OCI-LY7 (cell line): ENCODE measurements around the gene G6PC3. TPM values are rescaled to one million over a fixed set of nuclear protein-coding genes. Genes with fewer than 3 reads are reported as not detected.

Experiments
- BruUV-seq: library from RNA; stranded (reverse); fragments of 400-500 nt; replicated peaks from 2 replicates; lab custom pipeline; 2021; lab: Mats Ljungman, UMichigan
- CTCF ChIA-PET: fragments of 300-600 bp; sonication (Branson Sonifier 250); formaldehyde crosslinking; loops from one replicate; lab custom pipeline; 2022; ENCODE audit warnings: antibody characterized with exemption; ENCODE audit not compliant: unreplicated experiment; lab: Charles Lee
- POLR2A ChIA-PET: fragments of 300-600 bp; sonication (Branson Sonifier 250); formaldehyde crosslinking; loops from one replicate; lab custom pipeline; 2022; ENCODE audit warnings: antibody characterized with exemption; lab: Charles Lee
- DNase-seq: peaks from one replicate; pipeline ENCODE4 v3.0.0-alpha.2; 2015; ENCODE audit warnings: low spot score
- H2AFZ ChIP-seq: fragments of 200-600 bp; sonication (generic), shearing (Covaris generic); 2 replicates; pipeline ENCODE4 v1.6.1; 2014; ENCODE audit warnings: mild to moderate bottlenecking, antibody characterized with exemption, low read length, moderate library complexity
- H3K27ac ChIP-seq: fragments of 200-600 bp; sonication (generic); 2 replicates; pipeline ENCODE4 v1.5.1; 2014; ENCODE audit warnings: mixed run types, low read depth, mild to moderate bottlenecking, moderate library complexity, low read length, inconsistent platforms; ENCODE audit not compliant: poor library complexity, severe bottlenecking
- H3K36me3 ChIP-seq: fragments of 200-600 bp; sonication (generic); 2 replicates; pipeline ENCODE4 v1.6.1; 2014; ENCODE audit warnings: mild to moderate bottlenecking, antibody characterized with exemption, low read length, moderate library complexity, mixed read lengths; ENCODE audit not compliant: insufficient read depth
- H3K4me1 ChIP-seq: fragments of 200-600 bp; sonication (generic); 2 replicates; pipeline ENCODE4 v1.5.1; 2014; ENCODE audit warnings: mild to moderate bottlenecking, low read length; ENCODE audit not compliant: insufficient read depth, poor library complexity, severe bottlenecking
- H3K4me2 ChIP-seq: fragments of 200-600 bp; sonication (generic); 2 replicates; pipeline ENCODE4 v1.6.1; 2014; ENCODE audit warnings: mild to moderate bottlenecking, low read length
- H3K4me3 ChIP-seq: fragments of 200-600 bp; sonication (generic); 2 replicates; pipeline ENCODE4 v1.5.1; 2014; ENCODE audit warnings: mild to moderate bottlenecking, low read depth, low read length; ENCODE audit not compliant: poor library complexity, severe bottlenecking
- H3K79me2 ChIP-seq: fragments of 200-600 bp; sonication (generic); 2 replicates; pipeline ENCODE4 v1.6.1; 2016; ENCODE audit warnings: low read depth, mild to moderate bottlenecking, low read length, moderate library complexity, mixed read lengths; ENCODE audit not compliant: insufficient read depth
- H3K9me2 ChIP-seq: fragments of 200-600 bp; sonication (generic); 2 replicates; pipeline ENCODE4 v1.6.1; 2016; ENCODE audit warnings: mild to moderate bottlenecking, low read length, mixed read lengths; ENCODE audit not compliant: insufficient read depth
- H3K9me3 ChIP-seq: fragments of 200-600 bp; sonication (generic); 2 replicates; pipeline ENCODE4 v1.6.1; 2014; ENCODE audit warnings: mild to moderate bottlenecking, mixed run types, low read length, mixed read lengths
- H4K20me1 ChIP-seq: fragments of 200-600 bp; sonication (generic); 2 replicates; pipeline ENCODE4 v1.6.1; 2014; ENCODE audit warnings: mild to moderate bottlenecking, antibody characterized with exemption, low read length, moderate library complexity, mixed read lengths; ENCODE audit not compliant: insufficient read depth
- EZH2phosphoT487 ChIP-seq: fragments of 200-600 bp; sonication (generic); IDR thresholded peaks from 2 replicates; pipeline ENCODE4 v1.6.1; 2018; ENCODE audit warnings: low read depth, borderline replicate concordance, mild to moderate bottlenecking, mixed run types, antibody characterized with exemption, low read length, moderate library complexity, mixed read lengths
- intact Hi-C: fragments of 100-400 bp; cut with micrococcal nuclease; formaldehyde crosslinking; loops from one replicate; pipeline ENCODE4 v1.10.0; 2022; ENCODE audit not compliant: unreplicated experiment
- total RNA-seq, 2 experiments: library from RNA; depleted of rRNA in 1 of 2; stranded (reverse); fragments of >200 nt in 1 of 2; shearing (Covaris generic) in 1 of 2; gene quantifications; 2 replicates each; pipeline ENCODE4 v1.2.3, GENCODE V29; 2014 to 2022
- TF ChIP-seq, protein P1 (sequence below): fragments of 200-600 bp; sonication (generic); conservative IDR thresholded peaks from 2 replicates; pipeline ENCODE4 v1.5.1; 2014; ENCODE audit warnings: mild to moderate bottlenecking, antibody characterized with exemption, low read length, moderate library complexity, mixed read lengths

The G6PC3 gene
- total RNA-seq, 2 experiments from 2014 or later, result 20.6 to 46.1 TPM

DNA sequence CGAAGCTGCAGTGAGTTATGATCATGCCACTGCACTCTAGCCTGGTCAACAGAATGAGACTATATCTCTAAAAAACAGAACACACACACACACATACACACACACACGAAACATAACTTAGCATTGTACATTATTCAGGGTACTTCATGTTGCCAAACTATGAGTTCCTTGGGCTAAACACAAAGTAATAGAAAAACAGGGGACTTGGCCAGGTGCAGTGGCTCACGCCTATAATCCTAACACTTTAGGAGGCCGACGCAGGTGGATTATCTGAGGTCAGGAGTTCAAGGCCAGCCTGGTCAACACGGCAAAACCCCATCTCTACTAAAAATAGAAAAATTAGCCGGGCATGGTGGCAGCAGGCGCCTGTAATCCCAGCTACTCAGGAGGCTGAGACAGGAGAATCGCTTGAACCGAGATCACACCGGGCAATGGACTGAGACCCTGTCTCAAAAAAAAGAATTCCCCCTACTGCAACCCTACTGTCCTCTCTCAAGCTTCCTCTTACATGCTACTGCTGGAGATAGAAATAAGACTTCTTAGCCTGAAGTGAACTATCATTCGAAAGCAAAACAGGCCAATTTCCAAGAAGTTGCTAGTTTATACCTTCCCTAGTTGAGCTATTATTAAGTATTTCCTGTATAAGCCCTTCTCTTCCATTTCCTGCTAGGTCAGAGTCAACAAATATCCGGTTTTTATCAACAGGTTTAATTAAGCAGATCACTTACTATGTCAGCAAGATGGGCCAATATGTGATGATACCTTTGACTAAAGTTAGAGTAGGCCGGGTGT, 11.2 kb upstream of the G6PC3 start:
- H3K36me3 ChIP-seq, result peaks cover 93% of the 10 kb centered on the region

DNA sequence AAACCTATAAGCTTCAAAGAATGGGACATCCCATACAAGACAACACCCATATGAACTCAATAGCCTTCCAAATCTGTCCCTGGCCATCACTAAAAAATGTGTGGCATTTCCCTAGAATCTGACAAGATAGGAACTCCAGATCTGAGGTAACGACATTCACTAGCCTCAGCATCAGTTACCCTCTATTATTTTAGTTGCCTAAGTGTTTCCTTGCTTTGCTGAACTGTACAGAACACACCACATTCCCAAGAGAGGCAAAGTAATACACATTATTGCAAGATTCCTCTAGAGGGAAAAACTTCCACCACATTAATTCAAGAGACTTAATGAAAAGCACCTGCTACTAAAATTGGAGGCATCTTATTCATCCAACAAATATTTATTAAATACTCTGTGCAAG, 9.1 kb upstream of the G6PC3 start:
- H3K36me3 ChIP-seq, result peaks cover 75% of the 10 kb centered on the region
- H3K4me2 ChIP-seq, result no peak overlapping the region
- no TSS peak for BruUV-seq
- no peak overlapping the region for H3K4me3 ChIP-seq
- DNase-seq, result no peak
- ChIA-PET POLR2A (interaction anchor here (0.6 kb wide), 1 partner anchor 124 kb away, joined by 6 read pairs; no protein-coding TSS in a partner anchor), CTCF (no interaction called here)
- H3K4me1 ChIP-seq, result peaks cover 14% of the 10 kb centered on the region
- H3K9me2 ChIP-seq, result no peaks in the 10 kb centered on the region
- H3K27ac ChIP-seq, result no peak overlapping the region
- H3K9me3 ChIP-seq, result peaks cover 4% of the 10 kb centered on the region; the same call in 1 of the 2 replicates
- H4K20me1 ChIP-seq, result no peaks in the 10 kb centered on the region
- H2AFZ ChIP-seq, result no peak overlapping the region
- no peak for TF ChIP-seq EZH2phosphoT487
- TF ChIP-seq, protein P1, sequence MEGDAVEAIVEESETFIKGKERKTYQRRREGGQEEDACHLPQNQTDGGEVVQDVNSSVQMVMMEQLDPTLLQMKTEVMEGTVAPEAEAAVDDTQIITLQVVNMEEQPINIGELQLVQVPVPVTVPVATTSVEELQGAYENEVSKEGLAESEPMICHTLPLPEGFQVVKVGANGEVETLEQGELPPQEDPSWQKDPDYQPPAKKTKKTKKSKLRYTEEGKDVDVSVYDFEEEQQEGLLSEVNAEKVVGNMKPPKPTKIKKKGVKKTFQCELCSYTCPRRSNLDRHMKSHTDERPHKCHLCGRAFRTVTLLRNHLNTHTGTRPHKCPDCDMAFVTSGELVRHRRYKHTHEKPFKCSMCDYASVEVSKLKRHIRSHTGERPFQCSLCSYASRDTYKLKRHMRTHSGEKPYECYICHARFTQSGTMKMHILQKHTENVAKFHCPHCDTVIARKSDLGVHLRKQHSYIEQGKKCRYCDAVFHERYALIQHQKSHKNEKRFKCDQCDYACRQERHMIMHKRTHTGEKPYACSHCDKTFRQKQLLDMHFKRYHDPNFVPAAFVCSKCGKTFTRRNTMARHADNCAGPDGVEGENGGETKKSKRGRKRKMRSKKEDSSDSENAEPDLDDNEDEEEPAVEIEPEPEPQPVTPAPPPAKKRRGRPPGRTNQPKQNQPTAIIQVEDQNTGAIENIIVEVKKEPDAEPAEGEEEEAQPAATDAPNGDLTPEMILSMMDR, result no peak
- peaks cover 88% of the 10 kb centered on the region for H3K79me2 ChIP-seq
- intact Hi-C loops, result no loop called here

More for the DNA sequence above, 11.2 kb upstream of the G6PC3 start:
- intact Hi-C loops, result no loop called here
- DNase-seq, result no peak
- H3K9me3 ChIP-seq, result peaks cover 4% of the 10 kb centered on the region; the same call in 1 of the 2 replicates
- no peak overlapping the region for H3K4me3 ChIP-seq
- TF ChIP-seq, protein P1, result no peak
- H2AFZ ChIP-seq, result no peak overlapping the region
- no peaks in the 10 kb centered on the region for H4K20me1 ChIP-seq
- no peak overlapping the region for H3K4me2 ChIP-seq
- no TSS peak for BruUV-seq
- CTCF ChIA-PET, result no interaction called here
- H3K27ac ChIP-seq, result no peak overlapping the region
- POLR2A ChIA-PET, result no interaction called here
- peaks cover 86% of the 10 kb centered on the region for H3K79me2 ChIP-seq
- peaks cover 7% of the 10 kb centered on the region for H3K4me1 ChIP-seq
- no peaks in the 10 kb centered on the region for H3K9me2 ChIP-seq

DNA sequence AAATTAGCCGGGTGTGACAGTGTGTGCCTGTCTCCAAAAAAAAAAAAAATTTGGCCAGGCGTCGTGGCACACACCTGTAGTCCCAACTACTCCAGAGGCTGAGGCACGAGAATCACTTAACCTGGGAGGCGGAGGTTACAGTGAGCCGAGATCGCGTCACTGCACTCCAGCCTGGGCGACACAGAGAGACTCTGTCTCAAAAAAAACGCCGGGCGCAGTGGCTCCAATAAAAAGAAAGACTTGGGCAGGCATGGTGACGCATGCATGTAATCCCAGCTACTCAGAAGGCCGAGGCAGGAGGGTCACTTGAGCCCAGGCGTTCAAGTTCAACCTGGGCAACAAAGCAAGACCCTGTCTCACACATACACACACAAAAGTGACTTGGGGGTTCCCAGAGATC, 7.7 kb upstream of the G6PC3 start:
- Histone ChIP-seq H4K20me1 (no peaks in the 10 kb centered on the region), H3K27ac (no peak overlapping the region), H2AFZ (no peak overlapping the region), H3K9me2 (no peaks in the 10 kb centered on the region), H3K4me2 (no peak overlapping the region), H3K9me3 (peaks cover 4% of the 10 kb centered on the region; the same call in 1 of the 2 replicates), H3K4me3 (peak overlapping the region; percentile 4), H3K79me2 (peaks cover 78% of the 10 kb centered on the region), H3K36me3 (peaks cover 61% of the 10 kb centered on the region), H3K4me1 (peaks cover 25% of the 10 kb centered on the region)
- POLR2A ChIA-PET, result no interaction called here
- TF ChIP-seq EZH2phosphoT487, result no peak
- TF ChIP-seq, protein P1, result no peak
- no peak for DNase-seq
- CTCF ChIA-PET, result no interaction called here
- BruUV-seq, result no TSS peak
- intact Hi-C loops, result no loop called here
